Activated CD8-positive, alpha-beta memory T cell treated with anti-CD3 and anti-CD28 coated beads for 36 hours (primary cell): Measurements from ENCODE around the gene GPR162. TPM values are rescaled to one million over a fixed set of nuclear protein-coding genes. Genes with fewer than 3 reads are reported as not detected.

ENCODE experiments used
- CTCF ChIA-PET: fragments of 350-600 bp; sonication (Branson Sonifier 250); formaldehyde crosslinking; loops from one replicate; lab custom pipeline; 2021; ENCODE audit warnings: antibody characterized with exemption; lab: Charles Lee
- POLR2A ChIA-PET: fragments of 350-600 bp; sonication (Branson Sonifier 250); formaldehyde crosslinking; loops from one replicate; lab custom pipeline; 2021; ENCODE audit warnings: antibody characterized with exemption; lab: Charles Lee
- total RNA-seq, 2 experiments: library from RNA; stranded (reverse); gene quantifications; one replicate each; pipeline ENCODE4 v1.2.3, GENCODE V29; 2021

The GPR162 gene
- total RNA-seq, 2 experiments from 2014 or later: 0.21 to 0.44 TPM

DNA sequence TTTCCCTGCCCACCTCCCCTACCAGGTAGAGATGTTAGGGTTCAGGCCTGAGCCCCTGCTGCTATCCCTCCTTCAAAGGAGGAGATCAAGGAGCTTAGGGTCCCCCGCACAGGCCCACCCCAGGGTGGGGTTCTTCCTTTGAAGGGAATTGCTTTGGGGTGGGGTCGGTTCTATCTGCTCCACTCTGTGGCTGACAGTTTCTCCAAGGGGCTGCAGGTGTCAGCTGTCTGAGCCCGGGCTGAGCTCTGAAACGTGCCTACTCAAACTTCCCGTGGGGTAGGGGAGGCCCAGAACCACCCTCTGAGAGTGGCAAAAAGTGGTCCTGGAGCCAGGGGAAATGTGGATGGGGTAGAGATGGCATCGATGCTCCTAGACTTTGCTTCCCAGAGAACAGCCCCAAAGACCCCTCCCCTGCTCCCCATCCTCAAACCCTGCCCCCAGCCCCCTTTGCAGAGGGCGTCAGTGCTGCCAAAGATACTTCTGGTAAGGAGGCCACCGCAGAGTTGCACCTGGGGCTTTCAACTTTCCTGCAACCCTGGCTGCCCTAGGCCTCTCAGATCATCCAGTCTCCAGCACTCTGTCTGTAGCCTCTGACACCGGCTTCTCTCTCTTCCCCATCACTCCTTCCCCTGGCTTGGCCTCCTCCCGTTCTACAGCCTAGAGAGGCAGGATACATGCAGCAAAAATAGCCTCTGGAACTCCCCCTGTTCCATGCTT is 38.6 kb upstream of the GPR162 start:
- ChIA-PET POLR2A (interaction anchor here (0.5 kb wide), 1 partner anchor 154 kb away, joined by 4 read pairs; no protein-coding TSS in a partner anchor), CTCF (interaction anchor here (0.6 to 1.1 kb wide), 3 partner anchors 30 to 46 kb away, joined by 3 read pairs; partner anchors contain the start of gene MLF2)

DNA sequence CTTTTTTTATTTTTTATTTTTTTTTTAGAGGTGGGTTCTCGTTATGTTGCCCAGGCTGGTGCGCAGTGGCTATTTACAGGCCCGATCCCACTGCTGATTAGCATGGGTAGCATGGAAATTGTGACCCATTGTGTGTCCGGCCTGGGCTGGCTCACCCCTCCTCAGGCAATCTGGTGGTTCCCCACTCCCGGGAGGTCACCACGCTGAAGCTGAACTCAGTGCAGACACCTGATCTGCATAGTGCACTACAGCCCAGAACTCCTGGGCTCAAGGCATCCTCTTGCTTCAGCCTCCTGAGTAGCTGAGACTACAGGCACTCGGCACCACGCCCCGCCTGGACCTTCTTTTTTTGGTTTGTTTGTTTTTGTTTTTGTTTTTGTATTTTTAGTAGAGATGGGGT is 37.8 kb upstream of the GPR162 start:
- ChIA-PET CTCF (interaction anchor here (0.6 to 1.8 kb wide), 5 partner anchors 17 to 45 kb away, joined by 3 to 4 read pairs (median 4); partner anchors contain the start of gene MLF2), POLR2A (no interaction called here)

DNA sequence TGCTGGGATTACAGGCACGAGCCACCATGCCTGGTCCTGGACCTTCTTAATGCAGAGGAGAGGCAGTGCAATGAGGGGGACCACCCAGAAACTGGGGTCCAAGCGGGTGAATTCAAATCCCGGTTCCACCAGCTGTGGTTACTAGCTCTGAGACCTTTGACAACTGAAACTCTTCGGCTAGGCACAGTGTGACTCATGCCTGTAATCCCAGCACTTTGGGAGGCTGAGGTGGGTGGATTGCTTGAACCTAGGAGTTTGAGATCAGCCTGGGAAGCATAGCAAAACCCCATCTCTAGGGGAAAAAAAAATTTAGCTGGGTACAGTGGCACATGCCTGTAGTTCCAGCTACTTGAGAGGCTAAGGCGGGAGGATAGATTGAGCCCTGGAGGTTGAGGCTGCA is 37.3 kb upstream of the GPR162 start:
- ChIA-PET CTCF (interaction anchor here (0.6 to 1.8 kb wide), 5 partner anchors 17 to 314 kb away, joined by 3 to 5 read pairs (median 4); partner anchors contain the start of genes MLF2 and VAMP1), POLR2A (interaction anchor here (0.8 kb wide), 1 partner anchor 37 kb away, joined by 3 read pairs; no protein-coding TSS in a partner anchor)

DNA sequence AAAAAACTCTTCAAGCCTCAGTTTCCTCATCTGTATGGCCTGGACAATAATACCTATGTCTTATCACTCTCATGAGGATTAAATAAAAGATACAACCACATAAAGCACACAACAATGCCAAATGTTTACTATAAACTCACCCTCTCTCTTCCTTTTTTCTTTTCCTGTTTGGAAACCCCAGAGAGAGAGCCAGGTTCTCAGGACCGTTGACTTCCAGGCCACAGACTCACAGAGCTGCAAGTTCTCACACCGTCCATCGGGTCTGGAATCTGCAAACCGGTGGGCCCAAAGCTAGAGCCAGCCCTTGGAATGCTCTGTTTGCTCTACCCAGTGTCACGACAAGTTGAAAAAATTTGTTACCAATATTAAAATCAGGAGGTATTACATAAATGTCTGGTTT is 36.9 kb upstream of the GPR162 start:
- CTCF ChIA-PET: interaction anchor here (0.6 to 1.8 kb wide), 4 partner anchors 31 to 314 kb away, joined by 3 to 5 read pairs (median 4); partner anchors contain the start of genes MLF2 and VAMP1

GRCh38 chr12:6786416-6787094 is 35.1 kb upstream of the GPR162 start:
- ChIA-PET CTCF (interaction anchor here (0.9 to 1.1 kb wide), 2 partner anchors 12 to 20 kb away, joined by 3 to 4 read pairs; partner anchors contain the start of gene PTMS), POLR2A (interaction anchor here (0.6 kb wide), 1 partner anchor 82 kb away, joined by 3 read pairs; no protein-coding TSS in a partner anchor)

More for the DNA sequence above, 36.9 kb upstream of the GPR162 start:
- POLR2A ChIA-PET: interaction anchor here (0.8 kb wide), 1 partner anchor 36 kb away, joined by 3 read pairs; no protein-coding TSS in a partner anchor

DNA sequence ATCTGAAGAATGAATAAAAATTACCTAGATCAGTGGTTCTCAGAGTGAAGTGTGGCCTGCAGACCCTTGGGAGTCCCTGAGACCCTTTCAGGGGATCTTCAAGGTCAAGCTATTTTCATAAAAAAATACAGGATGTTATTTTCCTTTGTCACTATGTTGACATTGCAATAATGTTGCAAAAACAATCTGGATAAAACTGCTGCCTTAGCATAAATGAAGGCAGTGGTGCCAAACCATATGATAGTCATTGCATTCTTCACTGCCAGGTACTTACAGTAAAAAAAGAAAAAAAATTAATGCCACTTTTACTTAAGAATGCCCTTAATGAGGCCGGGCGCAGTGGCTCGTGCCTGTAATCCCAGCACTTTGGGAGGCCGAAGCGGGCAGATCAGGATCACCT is 34.3 kb upstream of the GPR162 start:
- CTCF ChIA-PET: interaction anchor here (0.9 kb wide), 1 partner anchor 21 kb away, joined by 4 read pairs; the partner anchor contains the start of gene PTMS
- POLR2A ChIA-PET: no interaction called here

- ChIA-PET CTCF (interaction anchor here (1.2 to 1.6 kb wide), 5 partner anchors 7 to 102 kb away, joined by 3 to 10 read pairs (median 5); partner anchors contain the start of gene MLF2), POLR2A (no interaction called here)
Observed at GRCh38 chr12:6788972-6789924, 32.4 kb upstream of the GPR162 start, which contains the start of gene CD4. Gene CD4, plus strand, starts transcription at chr12:6789528. Its CDS starts 10,611 bp downstream, at chr12:6800139.

DNA sequence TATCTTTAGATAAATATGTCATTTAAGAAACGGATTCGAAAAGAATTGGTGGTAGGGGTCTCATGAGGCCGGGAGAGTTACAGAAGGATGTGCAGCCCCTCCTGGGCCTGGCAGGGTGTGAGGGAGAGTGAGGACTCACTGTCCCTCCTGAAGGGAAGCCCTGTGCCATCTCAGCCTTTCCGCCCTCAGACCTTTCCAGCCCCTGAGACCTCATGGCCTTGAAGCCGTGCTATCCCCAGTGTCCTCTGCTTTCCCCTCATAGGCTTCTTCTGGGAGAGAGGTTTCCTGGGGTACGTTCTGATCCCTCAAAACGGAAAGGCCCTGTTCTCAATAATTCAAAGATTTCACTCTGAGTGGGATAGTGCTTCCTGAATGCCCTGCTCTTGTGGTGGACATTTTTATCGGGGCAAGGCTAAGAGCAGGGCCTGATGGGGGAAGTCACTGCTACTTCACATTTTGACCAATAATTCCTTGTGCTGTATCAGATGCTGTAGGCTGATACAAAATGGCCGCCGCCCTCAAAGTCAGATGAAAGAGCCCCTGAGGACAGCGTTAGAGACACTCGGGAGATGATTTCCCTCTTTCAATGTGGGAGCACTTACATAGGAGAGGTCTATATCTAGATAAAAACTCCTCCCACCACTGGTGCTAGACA is 31.0 kb upstream of the GPR162 start:
- ChIA-PET CTCF (no interaction called here), POLR2A (no interaction called here)

GRCh38 chr12:6791931-6792520 is 29.6 kb upstream of the GPR162 start:
- CTCF ChIA-PET: interaction anchor here (1.0 to 2.2 kb wide), 4 partner anchors 33 to 47 kb away, joined by 3 to 11 read pairs (median 3); partner anchors contain the start of gene MLF2
- POLR2A ChIA-PET: interaction anchor here (1.2 kb wide), 1 partner anchor 103 kb away, joined by 3 read pairs; no protein-coding TSS in a partner anchor

DNA sequence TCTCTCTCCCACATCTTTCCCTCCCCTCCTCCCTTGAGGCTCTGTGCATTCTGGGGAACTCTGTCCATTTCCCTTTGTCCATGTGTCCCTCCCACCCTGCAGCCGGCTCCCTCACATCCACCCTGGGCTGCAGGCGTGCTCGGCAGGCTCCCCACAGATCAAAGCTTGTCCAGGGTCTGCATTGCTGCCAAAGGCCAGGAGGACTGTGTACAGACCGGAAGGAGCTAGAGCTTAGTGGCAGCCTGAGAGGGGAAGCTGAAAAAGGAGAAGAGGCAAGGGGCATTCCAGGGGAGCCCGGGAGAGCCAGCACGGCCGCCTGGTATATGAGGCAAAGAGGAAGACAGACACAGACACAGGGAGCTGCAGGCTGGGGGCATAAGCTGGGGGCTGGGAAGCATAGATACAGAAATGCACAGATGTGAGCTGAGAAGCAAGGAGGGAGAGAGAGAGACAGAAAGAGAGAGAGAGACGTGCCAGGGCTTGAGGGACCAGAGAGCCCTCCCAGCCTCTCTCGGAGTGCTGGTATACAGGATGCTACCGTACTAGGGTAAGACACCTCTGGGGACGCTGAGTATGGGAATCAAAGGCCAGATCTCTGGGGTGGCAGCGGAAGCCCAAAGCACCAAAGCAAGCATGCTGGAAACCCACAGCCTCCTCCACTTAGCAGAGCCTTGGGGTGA is 29.0 kb upstream of the GPR162 start:
- ChIA-PET POLR2A (interaction anchor here (1.2 kb wide), 1 partner anchor 104 kb away, joined by 3 read pairs; no protein-coding TSS in a partner anchor), CTCF (interaction anchor here (1.0 to 2.2 kb wide), 6 partner anchors 18 to 47 kb away, joined by 3 to 11 read pairs (median 3); partner anchors contain the start of gene MLF2)

DNA sequence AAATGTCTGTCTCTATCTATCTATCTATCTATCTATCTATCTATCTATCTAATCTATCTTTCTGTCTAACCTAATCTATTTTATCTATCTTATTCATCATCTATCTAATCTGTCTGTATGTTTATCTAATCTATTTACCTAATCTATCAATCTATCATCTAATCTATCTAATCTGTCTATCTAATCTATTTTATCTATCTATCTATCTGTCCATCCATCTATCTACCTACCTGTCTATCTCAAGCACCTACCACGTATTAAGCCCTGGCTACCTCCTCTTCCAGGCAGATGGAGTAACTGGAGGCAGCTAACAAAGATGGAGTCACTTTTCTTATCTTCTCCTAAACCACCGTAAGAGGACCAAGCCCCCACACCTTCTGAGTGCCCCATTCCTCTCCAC is 26.5 kb upstream of the GPR162 start:
- POLR2A ChIA-PET: no interaction called here

GRCh38 chr12:6796576-6796975 is 25.0 kb upstream of the GPR162 start:
- POLR2A ChIA-PET: no interaction called here
- CTCF ChIA-PET: interaction anchor here (0.9 to 1.4 kb wide), 3 partner anchors 8 to 43 kb away, joined by 3 to 5 read pairs (median 4); no protein-coding TSS in a partner anchor

More for the DNA sequence above, 26.5 kb upstream of the GPR162 start:
- CTCF ChIA-PET: interaction anchor here (0.6 to 1.4 kb wide), 5 partner anchors 10 to 204 kb away, joined by 3 to 4 read pairs (median 3); no protein-coding TSS in a partner anchor

GRCh38 chr12:6799147-6799546 is 22.5 kb upstream of the GPR162 start:
- ChIA-PET CTCF (no interaction called here), POLR2A (no interaction called here)

DNA sequence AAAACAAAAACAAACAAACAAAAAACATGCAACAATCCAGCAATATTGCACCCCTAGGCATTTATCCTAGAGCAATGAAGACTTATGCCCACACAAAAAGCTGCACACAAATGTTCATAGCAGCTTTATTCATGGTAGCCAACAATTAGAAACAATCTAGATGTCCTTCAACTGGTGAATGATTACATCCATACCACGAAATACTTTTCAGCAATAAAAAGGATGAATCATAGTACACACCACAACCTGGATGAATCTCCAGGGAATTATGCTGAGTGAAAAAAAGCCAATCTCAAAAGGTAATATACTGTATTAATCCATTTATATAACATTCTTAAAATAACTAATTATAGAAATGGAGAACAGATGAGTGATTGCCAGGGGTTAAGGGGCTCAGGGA is 14.5 kb upstream of the GPR162 start:
- POLR2A ChIA-PET: no interaction called here
- CTCF ChIA-PET: interaction anchor here (1.3 kb wide), 1 partner anchor 14 kb away, joined by 3 read pairs; no protein-coding TSS in a partner anchor

DNA sequence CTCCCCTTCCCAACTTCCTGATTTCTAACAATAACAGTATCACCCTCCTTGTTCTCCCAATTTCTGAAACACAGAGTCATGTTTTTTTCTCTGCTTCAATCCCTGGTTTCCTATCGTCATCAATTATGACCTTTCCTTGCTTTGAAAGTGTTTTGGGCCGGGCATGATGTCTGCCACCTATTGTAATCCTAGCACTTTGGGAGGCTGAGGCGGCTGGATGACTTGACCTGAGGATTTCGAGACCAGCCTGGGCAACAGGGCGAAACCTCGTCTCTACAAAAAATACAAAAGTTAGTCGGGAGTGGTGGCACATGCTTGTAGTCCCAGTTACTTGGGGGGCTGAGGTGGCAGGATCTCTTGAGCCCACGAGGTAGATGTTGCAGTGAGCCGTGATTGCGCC is 12.6 kb upstream of the GPR162 start:
- CTCF ChIA-PET: interaction anchor here (1.2 to 1.5 kb wide), 2 partner anchors 14 to 42 kb away, joined by 5 read pairs; partner anchors contain the start of gene PTMS
- POLR2A ChIA-PET: no interaction called here

DNA sequence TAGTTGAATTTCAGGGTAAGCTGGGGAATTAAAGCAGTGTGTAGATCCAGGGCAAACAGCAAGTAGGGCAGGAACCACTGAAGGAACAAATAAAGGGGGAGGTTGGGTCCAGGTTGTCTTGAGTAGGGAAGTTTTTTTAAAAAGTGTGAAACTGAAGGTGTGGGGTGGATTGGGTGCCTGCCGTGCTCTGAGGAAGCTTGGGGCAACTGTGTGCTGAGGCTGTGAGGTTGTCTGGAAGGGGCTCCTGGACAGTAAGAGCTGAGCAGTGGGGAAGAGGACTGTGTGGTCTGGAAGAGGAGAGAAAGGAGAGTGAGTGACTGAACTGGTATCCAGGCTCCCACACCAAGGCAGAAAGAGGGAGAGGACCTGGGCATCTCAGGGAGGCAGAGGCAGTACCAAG is 10.9 kb upstream of the GPR162 start:
- ChIA-PET POLR2A (no interaction called here), CTCF (interaction anchor here (0.5 to 1.0 kb wide), 5 partner anchors 9 to 44 kb away, joined by 3 to 6 read pairs (median 3); no protein-coding TSS in a partner anchor)
